Stromal cell of bone marrow (primary cell): Measurements from ENCODE around the gene SESN1.

Experiments
- DNase-seq: peaks from one replicate; pipeline ENCODE4 v3.0.0-alpha.2; 2012; ENCODE audit warnings: low read depth

SESN1 gene

GRCh38 chr6:109029313-109029712 lies 65.3 kb downstream of the SESN1 start:
- no peak for DNase-seq

GRCh38 chr6:109028439-109028838 lies 66.2 kb downstream of the SESN1 start:
- no peak for DNase-seq

GRCh38 chr6:109027964-109028363 lies 66.7 kb downstream of the SESN1 start:
- DNase-seq: no peak

- DNase-seq: no peak
These were observed 69.0 kb downstream of the SESN1 start for GRCh38 chr6:109025639-109026038.

GRCh38 chr6:109024784-109025183 lies 69.9 kb downstream of the SESN1 start:
- no peak for DNase-seq

- no peak for DNase-seq
These were observed 70.3 kb downstream of the SESN1 start for GRCh38 chr6:109024368-109024767.

- no peak for DNase-seq
These were observed 71.2 kb downstream of the SESN1 start for GRCh38 chr6:109023356-109023925.

GRCh38 chr6:109021870-109022269 lies 72.8 kb downstream of the SESN1 start:
- no peak for DNase-seq

GRCh38 chr6:109019911-109020310 lies 74.7 kb downstream of the SESN1 start:
- DNase-seq: no peak

- no peak for DNase-seq
These were observed 79.5 kb downstream of the SESN1 start for GRCh38 chr6:109015176-109015575.

- no peak for DNase-seq
These were observed 80.0 kb downstream of the SESN1 start for GRCh38 chr6:109014606-109015005.

- no peak for DNase-seq
These were observed 80.9 kb downstream of the SESN1 start for GRCh38 chr6:109013656-109014305.

- no peak for DNase-seq
These were observed 83.9 kb downstream of the SESN1 start for GRCh38 chr6:109010705-109011102.

GRCh38 chr6:109009962-109010704 lies 84.5 kb downstream of the SESN1 start:
- DNase-seq: no peak

GRCh38 chr6:109009236-109009961 lies 85.2 kb downstream of the SESN1 start:
- DNase-seq: peak; percentile 77

GRCh38 chr6:109008537-109009235 lies 86.0 kb downstream of the SESN1 start:
- DNase-seq: no peak

- no peak for DNase-seq
These were observed 86.6 kb downstream of the SESN1 start for GRCh38 chr6:109008054-109008453.

GRCh38 chr6:109007521-109007920 lies 87.1 kb downstream of the SESN1 start:
- no peak for DNase-seq

- no peak for DNase-seq
These were observed 87.8 kb downstream of the SESN1 start for GRCh38 chr6:109006818-109007217.

- no peak for DNase-seq
These were observed 91.8 kb downstream of the SESN1 start for GRCh38 chr6:109002882-109003281.

- peak; percentile 56 for DNase-seq
These were observed 92.5 kb downstream of the SESN1 start for GRCh38 chr6:109002051-109002697.
